WTC11 (cell line): ENCODE data around the gene TMEM178B. TPM values are rescaled to one million over a fixed set of nuclear protein-coding genes. Genes with fewer than 3 reads are reported as not detected.

Experiments used
- ATAC-seq: fragments of 200-7000 bp; cut with Tn5 transposase; 2 replicates; pipeline ENCODE4 v1.10.0; 2021; ENCODE audit warnings: mild to moderate bottlenecking, moderate library complexity
- CTCF ChIA-PET: fragments of 300-600 bp; sonication (Branson Sonifier 250); formaldehyde crosslinking; loops from one replicate; lab custom pipeline; 2021; ENCODE audit warnings: antibody characterized with exemption; lab: Charles Lee
- POLR2A ChIA-PET: fragments of 350-600 bp; sonication (Branson Sonifier 250); formaldehyde crosslinking; loops from one replicate; lab custom pipeline; 2021; ENCODE audit warnings: antibody characterized with exemption; lab: Charles Lee
- DNase-seq: peaks from one replicate; pipeline ENCODE4 v3.0.0; 2021; ENCODE audit warnings: low spot score
- H3K27ac Mint-ChIP-seq: 2 replicates; pipeline ENCODE4 v1.8.0; 2021; ENCODE audit warnings: mixed read lengths
- H3K27me3 Mint-ChIP-seq: 2 replicates; pipeline ENCODE4 v1.8.0; 2021; ENCODE audit warnings: low read depth, mild to moderate bottlenecking, moderate library complexity, mixed read lengths
- H3K36me3 Mint-ChIP-seq: 2 replicates; pipeline ENCODE4 v1.8.0; 2021; ENCODE audit warnings: mixed read lengths
- H3K4me1 Mint-ChIP-seq: 2 replicates; pipeline ENCODE4 v1.8.0; 2022; ENCODE audit warnings: mixed read lengths
- H3K4me3 Mint-ChIP-seq: 2 replicates; pipeline ENCODE4 v1.8.0; 2021; ENCODE audit warnings: mild to moderate bottlenecking, moderate library complexity, mixed read lengths
- H3K9me3 Mint-ChIP-seq: 2 replicates; pipeline ENCODE4 v1.8.0; 2021; ENCODE audit warnings: mixed read lengths
- CBFB ChIP-seq: sonication (generic); formaldehyde crosslinking; IDR thresholded peaks from 2 replicates; pipeline ENCODE4 v1.8.1; 2022; ENCODE audit warnings: mild to moderate bottlenecking, low read depth, missing genetic modification reagents
- ESRRA ChIP-seq: sonication (generic); formaldehyde crosslinking; IDR thresholded peaks from 2 replicates; pipeline ENCODE4 v1.8.1; 2022; ENCODE audit warnings: mild to moderate bottlenecking, missing genetic modification reagents, borderline replicate concordance
- FOXK1 ChIP-seq: sonication (generic); formaldehyde crosslinking; IDR thresholded peaks from 2 replicates; pipeline ENCODE4 v1.8.0; 2022; ENCODE audit warnings: mild to moderate bottlenecking, moderate library complexity, missing genetic modification reagents
- GABPB1 ChIP-seq: sonication (generic); formaldehyde crosslinking; IDR thresholded peaks from 2 replicates; pipeline ENCODE4 v1.8.1; 2023; ENCODE audit warnings: mild to moderate bottlenecking, missing genetic modification reagents
- GTF2I ChIP-seq: fragments of 250-450 bp; sonication (Bioruptor Pico); conservative IDR thresholded peaks from 2 replicates; pipeline ENCODE4 v1.4.0; 2021; ENCODE audit warnings: mild to moderate bottlenecking
- MYBL2 ChIP-seq: sonication (generic); formaldehyde crosslinking; IDR thresholded peaks from 2 replicates; pipeline ENCODE4 v1.8.1; 2023; ENCODE audit warnings: mild to moderate bottlenecking, moderate library complexity, missing genetic modification reagents
- NFATC4 ChIP-seq: fragments of 250-450 bp; sonication (Bioruptor Pico); IDR thresholded peaks from 2 replicates; pipeline ENCODE4 v1.9.0; 2021; ENCODE audit warnings: mild to moderate bottlenecking
- NFE2L1 ChIP-seq: sonication (generic); formaldehyde crosslinking; IDR thresholded peaks from 2 replicates; pipeline ENCODE4 v1.8.1; 2023; ENCODE audit warnings: missing genetic modification reagents
- OVOL2 ChIP-seq: fragments of 250-450 bp; sonication (Bioruptor Pico); IDR thresholded peaks from 2 replicates; pipeline ENCODE4 v1.9.0; 2021; ENCODE audit warnings: mild to moderate bottlenecking, borderline replicate concordance
- TCF7 ChIP-seq: sonication (generic); formaldehyde crosslinking; IDR thresholded peaks from 2 replicates; pipeline ENCODE4 v1.8.0; 2022; ENCODE audit warnings: mild to moderate bottlenecking, low read depth, missing genetic modification reagents, moderate library complexity
- TEAD1 ChIP-seq: sonication (generic); formaldehyde crosslinking; IDR thresholded peaks from 2 replicates; pipeline ENCODE4 v1.8.0; 2022; ENCODE audit warnings: mild to moderate bottlenecking, missing genetic modification reagents
- ZNF219 ChIP-seq: sonication (generic); formaldehyde crosslinking; IDR thresholded peaks from 2 replicates; pipeline ENCODE4 v1.8.0; 2023; ENCODE audit warnings: missing genetic modification reagents, mild to moderate bottlenecking, borderline replicate concordance
- ZNF317 ChIP-seq: sonication (generic); formaldehyde crosslinking; IDR thresholded peaks from 2 replicates; pipeline ENCODE4 v1.8.1; 2023; ENCODE audit warnings: low read depth, mild to moderate bottlenecking, moderate library complexity, missing genetic modification reagents, borderline replicate concordance
- ZNF671 ChIP-seq: fragments of 250-450 bp; sonication (Bioruptor Pico); IDR thresholded peaks from 2 replicates; pipeline ENCODE4 v1.8.0; 2021; ENCODE audit warnings: mild to moderate bottlenecking
- total RNA-seq: library from RNA; stranded (reverse); gene quantifications from 3 replicates; pipeline ENCODE4 v1.2.3, GENCODE V29; 2021
- TF ChIP-seq, protein P1 (sequence below): sonication (generic); formaldehyde crosslinking; IDR thresholded peaks from 2 replicates; pipeline ENCODE4 v1.8.1; 2023; ENCODE audit warnings: mild to moderate bottlenecking, moderate library complexity, missing genetic modification reagents
- TF ChIP-seq, protein P2 (sequence below): sonication (generic); formaldehyde crosslinking; IDR thresholded peaks from 2 replicates; pipeline ENCODE4 v1.8.1; 2023; ENCODE audit warnings: mild to moderate bottlenecking, missing genetic modification reagents, moderate library complexity
- TF ChIP-seq, protein P3 (sequence below): fragments of 250-450 bp; sonication (Bioruptor Pico); IDR thresholded peaks from 2 replicates; pipeline ENCODE4 v1.9.0; 2021; ENCODE audit warnings: moderate library complexity, mild to moderate bottlenecking, inconsistent platforms, borderline replicate concordance
- TF ChIP-seq, protein P4 (sequence below): sonication (generic); formaldehyde crosslinking; IDR thresholded peaks from 2 replicates; pipeline ENCODE4 v1.8.0; 2022; ENCODE audit warnings: mild to moderate bottlenecking, missing genetic modification reagents
- TF ChIP-seq, protein P5 (sequence below): sonication (generic); formaldehyde crosslinking; IDR thresholded peaks from 2 replicates; pipeline ENCODE4 v1.8.1; 2022; ENCODE audit warnings: low read depth, missing genetic modification reagents, borderline replicate concordance
- TF ChIP-seq, protein P6 (sequence below): sonication (generic); formaldehyde crosslinking; IDR thresholded peaks from 2 replicates; pipeline ENCODE4 v1.8.0; 2023; ENCODE audit warnings: missing genetic modification reagents
- TF ChIP-seq, protein P7 (sequence below): fragments of 250-450 bp; sonication (Bioruptor Pico); IDR thresholded peaks from 2 replicates; pipeline ENCODE4 v2.1.2; 2022; ENCODE audit warnings: mild to moderate bottlenecking, moderate library complexity

Gene TMEM178B
- total RNA-seq, 1 experiment from 2014 or later: 20.4 TPM

DNA sequence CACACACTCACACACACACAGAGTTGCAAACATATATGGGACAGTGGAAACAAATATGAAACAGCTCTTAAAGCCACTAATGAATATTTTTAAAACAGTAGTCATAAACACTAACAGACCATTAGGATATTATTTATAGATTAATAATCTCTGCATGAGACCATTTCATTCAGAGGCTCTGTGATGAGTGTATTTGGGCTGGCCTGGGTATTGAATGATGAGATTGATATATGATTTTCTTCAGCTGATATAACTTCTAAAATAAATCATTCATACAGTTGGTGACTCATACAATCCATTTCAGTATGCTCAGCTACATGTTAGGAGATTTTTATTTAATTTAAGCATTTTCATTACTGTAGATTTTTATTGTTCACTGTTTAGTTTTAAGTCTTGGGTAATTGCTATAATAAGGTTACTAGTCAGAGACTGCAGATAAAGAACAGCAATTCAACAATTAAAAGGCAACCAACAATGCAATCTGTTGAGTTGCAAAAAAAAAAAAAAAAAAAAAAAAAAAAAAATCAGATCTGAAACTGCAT is 452.2 kb downstream of the TMEM178B start (continued):
- TF ChIP-seq, protein P1, sequence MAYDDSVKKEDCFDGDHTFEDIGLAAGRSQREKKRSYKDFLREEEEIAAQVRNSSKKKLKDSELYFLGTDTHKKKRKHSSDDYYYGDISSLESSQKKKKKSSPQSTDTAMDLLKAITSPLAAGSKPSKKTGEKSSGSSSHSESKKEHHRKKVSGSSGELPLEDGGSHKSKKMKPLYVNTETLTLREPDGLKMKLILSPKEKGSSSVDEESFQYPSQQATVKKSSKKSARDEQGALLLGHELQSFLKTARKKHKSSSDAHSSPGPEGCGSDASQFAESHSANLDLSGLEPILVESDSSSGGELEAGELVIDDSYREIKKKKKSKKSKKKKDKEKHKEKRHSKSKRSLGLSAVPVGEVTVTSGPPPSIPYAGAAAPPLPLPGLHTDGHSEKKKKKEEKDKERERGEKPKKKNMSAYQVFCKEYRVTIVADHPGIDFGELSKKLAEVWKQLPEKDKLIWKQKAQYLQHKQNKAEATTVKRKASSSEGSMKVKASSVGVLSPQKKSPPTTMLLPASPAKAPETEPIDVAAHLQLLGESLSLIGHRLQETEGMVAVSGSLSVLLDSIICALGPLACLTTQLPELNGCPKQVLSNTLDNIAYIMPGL (CRISPR knock-in tag): no peak
- TF ChIP-seq ZNF317 (no peak), ESRRA (CRISPR knock-in tag) (no peak), CBFB (CRISPR knock-in tag) (no peak), TEAD1 (CRISPR knock-in tag) (no peak), NFATC4 (CRISPR knock-in tag) (no peak), GABPB1 (no peak)
- TF ChIP-seq, protein P2, sequence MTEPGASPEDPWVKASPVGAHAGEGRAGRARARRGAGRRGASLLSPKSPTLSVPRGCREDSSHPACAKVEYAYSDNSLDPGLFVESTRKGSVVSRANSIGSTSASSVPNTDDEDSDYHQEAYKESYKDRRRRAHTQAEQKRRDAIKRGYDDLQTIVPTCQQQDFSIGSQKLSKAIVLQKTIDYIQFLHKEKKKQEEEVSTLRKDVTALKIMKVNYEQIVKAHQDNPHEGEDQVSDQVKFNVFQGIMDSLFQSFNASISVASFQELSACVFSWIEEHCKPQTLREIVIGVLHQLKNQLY (CRISPR knock-in tag): no peak

DNA sequence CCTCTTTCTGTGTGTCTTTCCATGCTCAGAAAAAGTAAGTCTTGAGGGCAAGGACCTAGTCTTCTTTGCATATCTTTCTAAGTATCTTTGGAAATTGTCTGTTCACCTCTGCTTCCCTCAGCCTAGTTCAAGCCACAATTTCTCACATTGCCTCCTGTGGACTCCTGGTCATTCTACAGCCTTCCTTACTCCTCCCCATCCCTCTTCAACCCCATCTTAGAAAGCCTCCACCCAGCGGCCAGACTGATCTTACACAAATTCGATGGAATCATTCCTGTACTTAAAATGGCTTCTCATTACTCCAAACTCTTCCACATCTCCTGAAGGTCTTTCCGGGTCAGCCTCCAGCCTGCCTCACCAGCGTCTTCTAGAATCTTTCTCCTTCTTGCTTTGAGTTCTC is 453.2 kb downstream of the TMEM178B start:
- ChIA-PET POLR2A (no interaction called here), CTCF (no interaction called here)
- no peak overlapping the region for H3K27ac Mint-ChIP-seq
- no peak for DNase-seq
- no peak overlapping the region for H3K4me3 Mint-ChIP-seq
- peaks cover 13% of the 10 kb centered on the region for H3K4me1 Mint-ChIP-seq
- TF ChIP-seq, protein P3, sequence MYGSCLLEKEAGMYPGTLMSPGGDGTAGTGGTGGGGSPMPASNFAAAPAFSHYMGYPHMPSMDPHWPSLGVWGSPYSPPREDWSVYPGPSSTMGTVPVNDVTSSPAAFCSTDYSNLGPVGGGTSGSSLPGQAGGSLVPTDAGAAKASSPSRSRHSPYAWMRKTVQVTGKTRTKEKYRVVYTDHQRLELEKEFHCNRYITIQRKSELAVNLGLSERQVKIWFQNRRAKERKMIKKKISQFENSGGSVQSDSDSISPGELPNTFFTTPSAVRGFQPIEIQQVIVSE (CRISPR knock-in tag): no peak
- no peak for TF ChIP-seq MYBL2 (CRISPR knock-in tag)
- no peak for TF ChIP-seq ZNF219 (CRISPR knock-in tag)
- TF ChIP-seq, protein P4, sequence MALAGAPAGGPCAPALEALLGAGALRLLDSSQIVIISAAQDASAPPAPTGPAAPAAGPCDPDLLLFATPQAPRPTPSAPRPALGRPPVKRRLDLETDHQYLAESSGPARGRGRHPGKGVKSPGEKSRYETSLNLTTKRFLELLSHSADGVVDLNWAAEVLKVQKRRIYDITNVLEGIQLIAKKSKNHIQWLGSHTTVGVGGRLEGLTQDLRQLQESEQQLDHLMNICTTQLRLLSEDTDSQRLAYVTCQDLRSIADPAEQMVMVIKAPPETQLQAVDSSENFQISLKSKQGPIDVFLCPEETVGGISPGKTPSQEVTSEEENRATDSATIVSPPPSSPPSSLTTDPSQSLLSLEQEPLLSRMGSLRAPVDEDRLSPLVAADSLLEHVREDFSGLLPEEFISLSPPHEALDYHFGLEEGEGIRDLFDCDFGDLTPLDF (CRISPR knock-in tag): no peak
- no peak for TF ChIP-seq ZNF671 (CRISPR knock-in tag)
- no peak for TF ChIP-seq TCF7
- TF ChIP-seq NFE2L1 (CRISPR knock-in tag): no peak
- TF ChIP-seq, protein P5, sequence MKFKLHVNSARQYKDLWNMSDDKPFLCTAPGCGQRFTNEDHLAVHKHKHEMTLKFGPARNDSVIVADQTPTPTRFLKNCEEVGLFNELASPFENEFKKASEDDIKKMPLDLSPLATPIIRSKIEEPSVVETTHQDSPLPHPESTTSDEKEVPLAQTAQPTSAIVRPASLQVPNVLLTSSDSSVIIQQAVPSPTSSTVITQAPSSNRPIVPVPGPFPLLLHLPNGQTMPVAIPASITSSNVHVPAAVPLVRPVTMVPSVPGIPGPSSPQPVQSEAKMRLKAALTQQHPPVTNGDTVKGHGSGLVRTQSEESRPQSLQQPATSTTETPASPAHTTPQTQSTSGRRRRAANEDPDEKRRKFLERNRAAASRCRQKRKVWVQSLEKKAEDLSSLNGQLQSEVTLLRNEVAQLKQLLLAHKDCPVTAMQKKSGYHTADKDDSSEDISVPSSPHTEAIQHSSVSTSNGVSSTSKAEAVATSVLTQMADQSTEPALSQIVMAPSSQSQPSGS (CRISPR knock-in tag): no peak
- TF ChIP-seq, all 79 proteins: peak for 0
- ATAC-seq: no peak
- peaks cover 6% of the 10 kb centered on the region for H3K9me3 Mint-ChIP-seq
- H3K27me3 Mint-ChIP-seq: no peaks in the 10 kb centered on the region
- peaks cover 10% of the 10 kb centered on the region for H3K36me3 Mint-ChIP-seq

DNA sequence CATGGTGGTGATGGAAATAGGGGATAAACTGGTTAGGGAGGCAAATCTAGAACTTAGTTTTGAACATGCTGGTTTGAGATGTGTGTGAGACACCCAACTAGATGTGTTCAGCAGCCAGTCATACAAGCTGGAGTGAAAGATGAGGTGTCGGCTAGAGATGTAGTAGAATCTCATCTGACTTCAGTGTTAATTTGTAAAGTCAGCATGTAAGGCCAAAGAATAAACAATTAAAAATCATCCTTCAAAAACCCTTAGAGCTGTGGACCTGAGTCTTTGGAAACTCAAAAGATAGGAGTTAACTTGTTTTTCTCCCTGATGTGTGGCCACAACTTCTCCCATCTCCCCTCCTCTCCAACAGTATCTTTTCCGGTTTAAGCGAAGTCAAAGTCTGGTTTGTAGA is 454.5 kb downstream of the TMEM178B start:
- TF ChIP-seq GTF2I (CRISPR knock-in tag) (no peak), NFATC4 (CRISPR knock-in tag) (no peak), FOXK1 (CRISPR knock-in tag) (no peak), NFE2L1 (CRISPR knock-in tag) (no peak), OVOL2 (CRISPR knock-in tag) (no peak)
- TF ChIP-seq, protein P6, sequence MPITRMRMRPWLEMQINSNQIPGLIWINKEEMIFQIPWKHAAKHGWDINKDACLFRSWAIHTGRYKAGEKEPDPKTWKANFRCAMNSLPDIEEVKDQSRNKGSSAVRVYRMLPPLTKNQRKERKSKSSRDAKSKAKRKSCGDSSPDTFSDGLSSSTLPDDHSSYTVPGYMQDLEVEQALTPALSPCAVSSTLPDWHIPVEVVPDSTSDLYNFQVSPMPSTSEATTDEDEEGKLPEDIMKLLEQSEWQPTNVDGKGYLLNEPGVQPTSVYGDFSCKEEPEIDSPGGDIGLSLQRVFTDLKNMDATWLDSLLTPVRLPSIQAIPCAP: no peak
- TF ChIP-seq, protein P2 (CRISPR knock-in tag): no peak
- TF ChIP-seq, protein P7, sequence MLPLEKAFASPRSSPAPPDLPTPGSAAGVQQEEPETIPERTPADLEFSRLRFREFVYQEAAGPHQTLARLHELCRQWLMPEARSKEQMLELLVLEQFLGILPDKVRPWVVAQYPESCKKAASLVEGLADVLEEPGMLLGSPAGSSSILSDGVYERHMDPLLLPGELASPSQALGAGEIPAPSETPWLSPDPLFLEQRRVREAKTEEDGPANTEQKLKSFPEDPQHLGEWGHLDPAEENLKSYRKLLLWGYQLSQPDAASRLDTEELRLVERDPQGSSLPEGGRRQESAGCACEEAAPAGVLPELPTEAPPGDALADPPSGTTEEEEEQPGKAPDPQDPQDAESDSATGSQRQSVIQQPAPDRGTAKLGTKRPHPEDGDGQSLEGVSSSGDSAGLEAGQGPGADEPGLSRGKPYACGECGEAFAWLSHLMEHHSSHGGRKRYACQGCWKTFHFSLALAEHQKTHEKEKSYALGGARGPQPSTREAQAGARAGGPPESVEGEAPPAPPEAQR (CRISPR knock-in tag): no peak
- POLR2A ChIA-PET: no interaction called here
- ATAC-seq (no peak), DNase-seq (no peak)
- CTCF ChIA-PET: interaction anchor here (0.7 kb wide), 1 partner anchor 267 kb away, joined by 3 read pairs; no protein-coding TSS in a partner anchor
- Mint-ChIP-seq H3K36me3 (peaks cover 8% of the 10 kb centered on the region), H3K9me3 (peaks cover 6% of the 10 kb centered on the region), H3K4me1 (peaks cover 17% of the 10 kb centered on the region), H3K27ac (no peak overlapping the region), H3K4me3 (no peak overlapping the region), H3K27me3 (no peaks in the 10 kb centered on the region)
